T-helper 2 cell treated with Interferon-gamma antibody and Interleukin-4, amounts not matched to agents 5 μg/mL and 100 μg/mL, for 36 hours (primary cell): Measurements from ENCODE around the gene ENOSF1.

Experiments used
- DNase-seq: peaks from one replicate; pipeline ENCODE4 v3.0.0; 2021; ENCODE audit warnings: low spot score
- H3K27ac Mint-ChIP-seq: one replicate; pipeline ENCODE4 v1.8.0; 2021; ENCODE audit warnings: mild to moderate bottlenecking, mixed read lengths
- H3K27me3 Mint-ChIP-seq: one replicate; pipeline ENCODE4 v1.8.0; 2021; ENCODE audit warnings: low read depth, mixed read lengths
- H3K36me3 Mint-ChIP-seq: one replicate; pipeline ENCODE4 v1.8.0; 2021; ENCODE audit warnings: low read depth, mixed read lengths
- H3K4me1 Mint-ChIP-seq: one replicate; pipeline ENCODE4 v1.8.0; 2021; ENCODE audit warnings: low read depth, mixed read lengths
- H3K4me3 Mint-ChIP-seq: one replicate; pipeline ENCODE4 v1.8.0; 2022; ENCODE audit warnings: mild to moderate bottlenecking, moderate library complexity, mixed read lengths
- H3K9me3 Mint-ChIP-seq: one replicate; pipeline ENCODE4 v1.8.0; 2021; ENCODE audit warnings: mixed read lengths

ENOSF1 gene

DNA sequence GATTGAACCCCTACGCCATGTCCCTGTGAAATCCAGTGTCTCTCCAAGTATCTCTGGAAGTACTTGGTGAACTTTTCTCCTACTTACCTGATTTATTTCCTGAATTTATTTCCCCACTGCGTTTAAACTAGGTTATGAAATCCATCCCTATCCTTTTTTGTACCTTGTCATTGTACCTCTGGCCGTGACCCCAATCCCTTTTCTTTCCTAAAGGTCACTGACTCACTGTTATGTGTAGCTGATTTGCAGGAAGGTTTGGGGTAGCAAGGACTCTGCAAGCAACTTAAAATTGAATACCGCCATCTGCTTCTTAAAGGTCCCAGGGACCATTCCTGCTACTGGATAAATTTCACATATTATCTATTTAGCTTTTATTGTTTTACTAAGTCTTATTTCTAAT is 4.6 kb upstream of the ENOSF1 start:
- no peak for DNase-seq
- peaks cover 8% of the 10 kb centered on the region for H3K4me1 Mint-ChIP-seq
- H3K4me3 Mint-ChIP-seq, result no peak overlapping the region
- H3K27me3 Mint-ChIP-seq, result no peaks in the 10 kb centered on the region
- H3K27ac Mint-ChIP-seq, result no peak overlapping the region
- no peaks in the 10 kb centered on the region for H3K9me3 Mint-ChIP-seq
- H3K36me3 Mint-ChIP-seq, result peaks cover 3% of the 10 kb centered on the region

DNA sequence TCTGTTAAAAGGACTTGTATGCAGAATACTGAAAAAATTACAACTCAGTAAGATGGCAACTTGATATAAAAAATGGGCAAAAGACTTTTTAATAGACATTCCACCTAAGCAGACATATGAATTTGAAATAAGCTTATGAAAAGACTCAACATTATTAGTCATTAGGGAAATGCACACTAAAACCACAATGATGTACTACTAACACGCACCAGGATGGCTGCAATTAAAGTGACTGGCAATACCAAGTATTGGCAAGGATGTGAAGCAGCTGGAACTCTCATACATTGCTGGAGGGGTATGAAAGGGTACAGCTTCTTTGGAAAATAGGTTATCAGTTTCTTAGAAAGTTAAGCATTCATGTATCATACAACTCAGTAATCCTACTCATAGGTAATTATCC is 3.2 kb upstream of the ENOSF1 start:
- Mint-ChIP-seq H3K4me1 (peaks cover 17% of the 10 kb centered on the region), H3K4me3 (no peak overlapping the region), H3K9me3 (no peaks in the 10 kb centered on the region), H3K27me3 (no peaks in the 10 kb centered on the region), H3K27ac (no peak overlapping the region), H3K36me3 (peaks cover 6% of the 10 kb centered on the region)
- no peak for DNase-seq

DNA sequence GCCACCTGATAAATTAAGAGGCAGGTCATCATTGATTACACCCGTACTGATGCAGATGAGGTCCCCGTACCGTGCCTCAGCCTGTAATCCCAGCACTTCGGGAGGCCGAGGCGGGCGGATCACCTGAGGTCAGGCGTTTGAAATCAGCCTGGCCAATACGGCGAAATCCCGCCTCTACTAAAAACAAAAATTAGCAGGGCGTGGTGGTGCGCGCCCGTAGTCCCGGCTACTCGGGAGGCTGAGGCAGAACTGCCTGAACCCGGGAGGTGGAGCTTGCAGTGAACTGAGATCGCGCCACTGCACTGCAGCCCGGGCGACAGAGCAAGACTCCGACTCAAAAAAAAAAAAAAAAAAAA is 683 bp upstream of the ENOSF1 start:
- Mint-ChIP-seq H3K9me3 (no peaks in the 10 kb centered on the region), H3K4me3 (peak overlapping the region; percentile 64), H3K36me3 (peaks cover 18% of the 10 kb centered on the region), H3K27ac (peak overlapping the region; percentile 36), H3K4me1 (peaks cover 35% of the 10 kb centered on the region), H3K27me3 (no peaks in the 10 kb centered on the region)
- DNase-seq, result no peak

DNA sequence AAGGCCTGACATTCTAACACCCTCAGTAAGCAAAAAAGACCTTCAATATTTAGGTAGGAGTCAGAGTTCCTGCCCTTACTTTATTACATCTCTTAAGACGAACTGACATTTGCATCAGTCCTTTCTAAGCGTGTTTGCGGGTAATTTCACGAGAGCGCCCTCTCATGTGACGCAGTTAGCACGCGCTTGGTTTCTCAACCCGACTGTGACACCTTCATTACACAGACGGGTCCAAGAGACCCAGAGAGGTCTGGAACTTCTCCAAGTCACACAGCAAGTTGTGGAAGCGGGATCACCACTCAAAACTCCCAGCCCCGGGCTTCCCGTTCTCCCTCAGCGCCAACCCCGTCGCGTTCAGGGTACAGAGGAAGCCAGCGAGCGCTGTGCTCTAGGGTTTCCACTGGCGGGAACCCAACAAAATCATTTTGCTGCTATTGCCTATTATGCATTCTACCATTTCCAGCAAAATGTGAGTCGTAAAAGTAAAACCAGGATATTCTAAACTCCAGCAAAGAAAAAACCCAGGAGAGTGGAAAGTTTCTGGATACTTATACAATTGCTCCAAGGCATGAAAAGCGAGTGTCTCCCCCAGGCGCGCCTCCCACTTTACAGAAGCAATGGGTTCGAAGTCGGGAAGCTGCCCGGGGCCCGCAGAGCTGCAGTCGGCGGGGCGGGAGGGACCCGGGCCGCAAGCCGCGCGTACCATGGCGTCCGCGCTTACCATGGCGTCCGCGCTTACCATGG is 601 bp downstream of the ENOSF1 start:
- peak; percentile 77 for DNase-seq
- peaks cover 35% of the 10 kb centered on the region for H3K4me1 Mint-ChIP-seq

DNA sequence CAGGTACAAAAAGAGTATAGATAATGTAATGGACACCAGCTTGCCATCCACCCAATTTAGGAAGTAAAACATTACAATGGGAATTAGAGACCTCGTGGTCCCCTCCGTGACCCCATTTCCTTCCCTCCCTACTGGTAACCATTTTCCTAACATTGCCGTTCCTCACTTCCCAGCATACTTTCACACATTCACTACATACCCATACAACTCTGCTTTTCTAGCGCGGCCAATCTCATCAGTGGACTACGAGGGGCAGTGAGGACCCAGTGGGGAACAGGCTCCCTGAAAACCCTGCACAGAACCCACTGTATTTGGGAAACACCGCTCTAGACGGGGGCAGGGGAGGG is 1.1 kb downstream of the ENOSF1 start:
- H3K36me3 Mint-ChIP-seq, result peaks cover 26% of the 10 kb centered on the region
- no peaks in the 10 kb centered on the region for H3K27me3 Mint-ChIP-seq
- H3K4me3 Mint-ChIP-seq, result peak overlapping the region; percentile 89
- H3K27ac Mint-ChIP-seq, result peak overlapping the region; percentile 91
- peaks cover 35% of the 10 kb centered on the region for H3K4me1 Mint-ChIP-seq
- H3K9me3 Mint-ChIP-seq, result no peaks in the 10 kb centered on the region
- DNase-seq, result no peak

More for the DNA sequence above, 601 bp downstream of the ENOSF1 start:
- no peaks in the 10 kb centered on the region for H3K9me3 Mint-ChIP-seq
- H3K27me3 Mint-ChIP-seq, result no peaks in the 10 kb centered on the region
- peaks cover 24% of the 10 kb centered on the region for H3K36me3 Mint-ChIP-seq
- H3K4me3 Mint-ChIP-seq, result peak overlapping the region; percentile 89
- peak overlapping the region; percentile 91 for H3K27ac Mint-ChIP-seq

DNA sequence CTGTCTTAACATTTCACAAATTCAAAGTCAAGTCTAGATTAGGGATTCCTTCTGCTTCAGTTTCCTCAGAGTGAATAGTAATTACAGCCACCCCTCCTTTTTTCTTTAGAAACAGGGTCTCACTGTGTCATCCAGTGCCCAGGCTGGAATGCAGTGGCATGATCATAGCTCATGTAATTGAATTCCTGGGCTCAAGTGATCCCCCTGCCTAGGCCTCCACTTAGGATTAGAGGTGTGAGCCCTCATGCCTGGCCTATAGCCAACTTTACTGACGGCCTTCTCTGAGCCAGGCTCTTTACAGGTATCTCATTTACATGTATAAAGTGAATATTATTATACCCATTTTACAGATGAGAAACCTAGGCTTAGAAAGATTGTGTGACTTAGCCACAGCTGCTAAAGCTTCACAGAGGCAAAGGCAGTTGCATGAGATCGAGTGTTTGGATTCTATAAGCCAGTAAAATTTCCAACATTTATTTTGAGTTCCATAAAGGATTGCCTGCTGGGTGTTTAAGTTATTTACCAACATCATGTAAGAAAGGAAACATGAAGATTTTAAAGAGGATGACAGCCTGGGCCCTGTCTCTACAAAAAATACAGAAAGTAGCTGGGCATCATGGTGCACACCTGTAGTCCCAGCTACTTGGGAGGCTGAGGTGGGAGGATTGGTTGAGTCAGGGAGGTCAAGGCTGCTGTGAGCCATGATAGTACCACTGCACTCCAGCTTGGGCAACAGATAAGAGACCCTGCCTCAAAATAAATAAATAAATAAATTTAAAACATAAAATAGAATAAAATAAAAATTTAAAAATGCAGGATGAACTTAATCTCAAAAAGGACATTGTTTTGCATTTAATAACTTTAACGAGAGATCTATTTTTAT is 1.8 kb downstream of the ENOSF1 start:
- peaks cover 30% of the 10 kb centered on the region for H3K36me3 Mint-ChIP-seq
- H3K9me3 Mint-ChIP-seq, result no peaks in the 10 kb centered on the region
- H3K4me3 Mint-ChIP-seq, result peak overlapping the region; percentile 89
- peaks cover 38% of the 10 kb centered on the region for H3K4me1 Mint-ChIP-seq
- no peak for DNase-seq
- H3K27ac Mint-ChIP-seq, result peak overlapping the region; percentile 91
- H3K27me3 Mint-ChIP-seq, result no peaks in the 10 kb centered on the region

DNA sequence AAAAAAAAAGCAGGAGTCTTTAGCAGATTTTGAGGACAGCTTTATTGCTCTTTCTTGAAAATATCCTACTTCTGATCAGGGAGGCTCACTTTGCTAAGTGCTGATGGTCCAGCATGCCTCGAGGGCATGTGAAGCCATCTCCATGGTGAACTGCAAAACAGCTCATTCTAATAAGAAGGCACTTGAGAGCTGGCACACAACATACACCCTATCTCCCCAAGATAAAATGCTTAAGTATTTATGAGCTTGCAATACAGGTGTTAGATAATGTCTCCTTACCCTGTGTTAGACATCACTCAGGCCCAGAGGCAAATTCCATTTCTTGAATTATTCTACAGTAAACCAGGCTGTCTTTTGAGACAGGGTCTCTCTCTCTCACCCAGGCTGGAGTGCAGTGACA is 2.7 kb downstream of the ENOSF1 start:
- no peak for DNase-seq
- H3K36me3 Mint-ChIP-seq, result peaks cover 38% of the 10 kb centered on the region
- H3K4me1 Mint-ChIP-seq, result peaks cover 39% of the 10 kb centered on the region
- H3K27me3 Mint-ChIP-seq, result no peaks in the 10 kb centered on the region
- no peak overlapping the region for H3K27ac Mint-ChIP-seq
- peak overlapping the region; percentile 29 for H3K4me3 Mint-ChIP-seq
- no peaks in the 10 kb centered on the region for H3K9me3 Mint-ChIP-seq

DNA sequence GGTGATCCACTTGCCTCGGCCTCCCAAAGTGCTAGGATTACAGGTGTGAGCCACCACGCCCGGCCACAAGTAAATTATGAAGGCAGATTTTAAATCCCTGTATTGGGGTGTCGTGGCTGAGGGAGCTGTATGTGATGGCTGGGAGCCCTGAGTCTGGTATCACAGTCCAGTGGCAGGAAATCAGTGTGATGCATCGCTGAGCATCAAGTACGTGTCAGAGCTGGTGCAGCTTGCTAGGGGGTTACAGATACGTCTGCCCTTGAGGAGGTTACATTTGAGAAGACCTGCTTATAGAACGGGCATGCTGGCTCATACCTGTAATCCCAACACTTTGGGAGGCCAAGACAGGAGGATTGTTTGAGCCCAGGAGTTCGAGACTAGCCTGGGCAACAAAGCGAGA is 4.3 kb downstream of the ENOSF1 start:
- Mint-ChIP-seq H3K27me3 (no peaks in the 10 kb centered on the region), H3K36me3 (peaks cover 46% of the 10 kb centered on the region), H3K4me3 (no peak overlapping the region), H3K27ac (peak overlapping the region; percentile 33), H3K4me1 (peaks cover 39% of the 10 kb centered on the region), H3K9me3 (no peaks in the 10 kb centered on the region)
- no peak for DNase-seq

DNA sequence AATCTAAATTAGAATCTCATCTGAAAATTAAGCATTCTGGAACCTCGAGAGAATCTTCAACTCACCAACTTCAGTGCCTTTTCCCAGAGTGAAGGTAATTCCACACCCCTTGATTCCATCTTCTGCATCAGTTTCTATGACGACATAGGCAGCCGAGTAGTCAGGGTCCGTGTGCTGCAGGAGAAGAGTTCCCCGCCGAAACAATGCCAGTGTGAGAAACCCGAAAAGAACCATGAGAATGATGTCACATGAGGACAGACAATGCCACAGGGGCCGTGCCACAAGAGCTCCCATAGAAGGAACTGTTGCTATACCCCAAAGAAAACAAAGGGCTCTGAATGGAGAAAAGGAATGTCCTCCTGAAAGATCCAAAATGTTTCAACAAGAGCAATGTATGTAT is 6.0 kb downstream of the ENOSF1 start:
- no peak for DNase-seq
- H3K9me3 Mint-ChIP-seq, result no peaks in the 10 kb centered on the region
- H3K27ac Mint-ChIP-seq, result no peak overlapping the region
- H3K4me1 Mint-ChIP-seq, result peaks cover 39% of the 10 kb centered on the region
- H3K36me3 Mint-ChIP-seq, result peaks cover 49% of the 10 kb centered on the region
- no peaks in the 10 kb centered on the region for H3K27me3 Mint-ChIP-seq
- no peak overlapping the region for H3K4me3 Mint-ChIP-seq

DNA sequence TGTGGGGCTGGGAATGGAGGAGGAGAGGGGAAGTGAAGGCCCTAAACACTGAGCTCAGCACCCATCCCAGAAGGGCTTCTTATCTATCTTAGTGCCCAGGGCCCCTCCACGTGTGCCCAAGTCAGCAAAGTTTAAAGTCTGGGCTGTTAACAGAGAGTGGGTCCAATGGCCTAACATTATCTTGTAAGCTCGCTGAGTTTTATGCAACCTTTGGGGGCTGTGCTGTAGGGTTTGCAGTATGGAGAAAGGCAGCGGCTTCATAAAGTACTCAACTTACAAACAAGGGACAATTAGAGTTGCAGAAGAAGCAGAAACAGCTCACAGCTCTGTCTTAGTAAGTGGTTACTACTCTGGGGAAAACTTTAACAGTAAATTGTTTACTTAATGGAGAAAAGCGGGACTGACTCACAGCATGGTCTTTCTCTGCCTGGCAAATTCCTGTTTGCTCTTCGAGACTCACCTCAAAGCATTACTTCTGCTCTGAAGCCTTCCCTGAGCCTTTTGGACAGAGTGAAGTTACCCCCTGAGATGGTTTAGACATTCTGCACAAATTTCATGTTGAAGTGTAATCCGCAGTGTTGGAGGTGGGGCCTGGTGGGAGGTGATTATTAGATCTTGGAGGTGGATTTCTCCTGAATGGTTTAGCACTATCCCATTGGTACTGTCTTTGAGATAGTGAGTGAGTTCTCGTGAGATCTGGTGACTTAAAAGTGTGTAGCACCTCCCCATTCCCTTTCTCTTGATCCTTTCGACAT is 9.0 kb downstream of the ENOSF1 start:
- Mint-ChIP-seq H3K9me3 (no peaks in the 10 kb centered on the region), H3K27ac (peak overlapping the region; percentile 56), H3K36me3 (peaks cover 44% of the 10 kb centered on the region), H3K4me3 (no peak overlapping the region), H3K27me3 (no peaks in the 10 kb centered on the region), H3K4me1 (peaks cover 17% of the 10 kb centered on the region)
- no peak for DNase-seq

DNA sequence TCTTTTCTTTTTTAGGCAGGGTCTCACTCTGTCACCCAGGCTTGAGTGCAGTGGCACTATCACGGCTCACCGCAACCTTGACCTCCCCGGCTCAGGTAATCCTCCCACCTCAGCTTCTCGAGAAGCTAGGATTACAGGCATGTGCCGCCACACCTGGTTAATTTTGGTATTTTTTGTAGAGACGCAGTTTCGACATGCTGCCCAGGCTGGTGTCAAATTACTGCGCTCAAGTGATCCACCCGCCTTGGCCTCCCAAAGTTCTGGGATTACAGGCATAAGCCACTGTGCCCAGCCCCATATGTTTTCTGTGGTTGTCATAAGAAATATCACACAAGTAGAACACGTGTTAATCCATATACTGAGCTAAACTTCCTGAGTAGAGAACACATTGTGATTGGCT is 14.6 kb downstream of the ENOSF1 start:
- Mint-ChIP-seq H3K36me3 (peaks cover 41% of the 10 kb centered on the region), H3K4me1 (peaks cover 17% of the 10 kb centered on the region), H3K4me3 (no peak overlapping the region), H3K9me3 (no peaks in the 10 kb centered on the region), H3K27ac (peak overlapping the region; percentile 31), H3K27me3 (no peaks in the 10 kb centered on the region)
- no peak for DNase-seq

DNA sequence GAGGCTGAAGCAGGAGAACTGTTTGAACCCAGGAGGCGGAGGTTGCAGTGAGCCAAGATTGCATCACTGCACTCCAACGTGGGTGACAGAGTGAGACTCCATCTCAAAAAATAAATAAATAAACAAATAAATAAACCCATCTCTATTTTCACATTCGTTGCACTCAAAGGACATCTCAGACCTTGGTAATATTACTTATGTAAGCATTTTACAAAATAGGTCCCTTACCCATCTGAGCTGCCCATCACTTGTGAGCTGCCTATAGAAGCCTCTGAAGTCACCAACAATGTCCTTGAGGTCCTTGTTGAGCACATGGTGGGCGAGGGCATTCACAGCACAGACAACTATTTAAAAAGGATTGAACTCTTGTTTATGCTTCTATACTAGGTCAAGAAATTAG is 15.4 kb downstream of the ENOSF1 start:
- Mint-ChIP-seq H3K36me3 (peaks cover 42% of the 10 kb centered on the region), H3K27ac (no peak overlapping the region), H3K4me3 (no peak overlapping the region), H3K4me1 (peaks cover 17% of the 10 kb centered on the region), H3K27me3 (no peaks in the 10 kb centered on the region), H3K9me3 (no peaks in the 10 kb centered on the region)
- no peak for DNase-seq

DNA sequence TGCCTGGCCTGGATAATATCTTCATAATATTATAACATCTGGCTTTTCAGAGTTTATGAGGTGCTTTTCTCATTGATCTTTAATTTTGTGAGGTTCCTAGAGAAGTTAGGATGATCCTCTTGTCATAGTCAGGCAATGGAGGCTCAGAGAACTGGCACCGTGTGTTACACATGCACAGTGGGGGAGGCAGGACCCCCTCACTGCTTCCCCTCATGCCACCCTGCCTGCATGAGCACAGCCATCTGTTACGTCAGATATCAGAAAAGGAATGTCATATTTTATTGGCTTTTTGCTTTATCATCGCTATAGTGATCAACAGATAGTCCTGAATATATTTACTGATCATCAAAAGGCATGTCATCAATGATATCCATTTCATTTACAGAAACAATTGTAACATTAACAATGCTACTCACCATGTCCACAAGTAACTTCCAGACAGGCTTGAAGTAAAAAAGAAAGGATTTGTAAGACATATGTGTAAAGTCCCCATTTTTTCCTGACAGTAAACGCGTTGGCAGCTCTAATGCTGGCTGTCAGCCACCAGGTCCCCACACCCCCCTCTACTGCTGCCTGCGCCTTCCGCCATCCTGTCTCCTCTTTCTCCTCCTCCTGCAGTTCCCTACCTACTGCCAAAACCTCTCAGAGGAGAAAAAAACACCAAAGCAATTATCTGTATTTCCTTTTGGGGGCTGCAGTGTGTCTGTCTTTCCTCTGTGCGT is 18.8 kb downstream of the ENOSF1 start:
- H3K4me1 Mint-ChIP-seq, result peaks cover 15% of the 10 kb centered on the region
- H3K27me3 Mint-ChIP-seq, result no peaks in the 10 kb centered on the region
- peaks cover 48% of the 10 kb centered on the region for H3K36me3 Mint-ChIP-seq
- H3K27ac Mint-ChIP-seq, result no peak overlapping the region
- no peak overlapping the region for H3K4me3 Mint-ChIP-seq
- no peaks in the 10 kb centered on the region for H3K9me3 Mint-ChIP-seq
- no peak for DNase-seq
